ENCODE data around the gene SLC45A2.

The SLC45A2 gene

GRCh38 chr5:33939556-33940262 lies 44.8 kb downstream of the SLC45A2 start:
- H3K4me3 ChIP-seq (ENCODE audit: low read length) = no peak overlapping the region
- DNase-seq (ENCODE audit: low read depth, low spot score) = no peak
- H3K27ac ChIP-seq (ENCODE audit: low read length) = no peak overlapping the region
- WGBS (ENCODE audit: insufficient coverage, insufficient read length) = no CpG with 5 or more reads among the region's 8 CpGs
- no peaks in the 10 kb centered on the region for H3K9me3 ChIP-seq (ENCODE audit: control insufficient read depth, insufficient read depth, low read length)
- peaks cover 5% of the 10 kb centered on the region; the same call in 1 of the 2 replicates for H3K27me3 ChIP-seq (ENCODE audit: control insufficient read depth, insufficient read depth, low read length)
- H3K36me3 ChIP-seq (ENCODE audit: control insufficient read depth, insufficient read depth, low read length) = no peaks in the 10 kb centered on the region; the same call in 1 of the 2 replicates
- H3K4me1 ChIP-seq (ENCODE audit: control insufficient read depth, insufficient read depth, low read length) = 0 out of 2 replicates have a peak, but pooled peaks cover 1% of the 10 kb centered on the region

- Histone ChIP-seq H3K4me3 (ENCODE audit: low read length) (no peak overlapping the region), H3K36me3 (ENCODE audit: control insufficient read depth, insufficient read depth, low read length) (no peaks in the 10 kb centered on the region; the same call in 1 of the 2 replicates), H3K27ac (ENCODE audit: low read length) (no peak overlapping the region), H3K9me3 (ENCODE audit: control insufficient read depth, insufficient read depth, low read length) (no peaks in the 10 kb centered on the region), H3K4me1 (ENCODE audit: control insufficient read depth, insufficient read depth, low read length) (no peaks in the 10 kb centered on the region), H3K27me3 (ENCODE audit: control insufficient read depth, insufficient read depth, low read length) (peaks cover 5% of the 10 kb centered on the region; the same call in 1 of the 2 replicates)
- no peak for DNase-seq (ENCODE audit: low read depth, low spot score)
- WGBS (ENCODE audit: insufficient coverage, insufficient read length) = no CpG with 5 or more reads among the region's 15 CpGs
Measured at GRCh38 chr5:33938881-33939280, 45.6 kb downstream of the SLC45A2 start.

GRCh38 chr5:33938507-33938796 lies 46.0 kb downstream of the SLC45A2 start:
- Histone ChIP-seq H3K36me3 (ENCODE audit: control insufficient read depth, insufficient read depth, low read length) (no peaks in the 10 kb centered on the region; the same call in 1 of the 2 replicates), H3K9me3 (ENCODE audit: control insufficient read depth, insufficient read depth, low read length) (no peaks in the 10 kb centered on the region), H3K27ac (ENCODE audit: low read length) (no peak overlapping the region), H3K27me3 (ENCODE audit: control insufficient read depth, insufficient read depth, low read length) (peaks cover 5% of the 10 kb centered on the region; the same call in 1 of the 2 replicates), H3K4me1 (ENCODE audit: control insufficient read depth, insufficient read depth, low read length) (no peaks in the 10 kb centered on the region), H3K4me3 (ENCODE audit: low read length) (no peak overlapping the region)
- WGBS (ENCODE audit: insufficient coverage, insufficient read length) = no CpG with 5 or more reads among the region's 14 CpGs
- no peak for DNase-seq (ENCODE audit: low read depth, low spot score)

- Histone ChIP-seq H3K4me3 (ENCODE audit: low read length) (no peak overlapping the region), H3K9me3 (ENCODE audit: control insufficient read depth, insufficient read depth, low read length) (no peaks in the 10 kb centered on the region), H3K27ac (ENCODE audit: low read length) (no peak overlapping the region), H3K36me3 (ENCODE audit: control insufficient read depth, insufficient read depth, low read length) (no peaks in the 10 kb centered on the region; the same call in 1 of the 2 replicates), H3K27me3 (ENCODE audit: control insufficient read depth, insufficient read depth, low read length) (peaks cover 5% of the 10 kb centered on the region; the same call in 1 of the 2 replicates), H3K4me1 (ENCODE audit: control insufficient read depth, insufficient read depth, low read length) (no peaks in the 10 kb centered on the region)
- no CpG with 5 or more reads among the region's 54 CpGs for WGBS (ENCODE audit: insufficient coverage, insufficient read length)
- DNase-seq (ENCODE audit: low read depth, low spot score) = no peak
Measured at GRCh38 chr5:33937707-33938506, 46.6 kb downstream of the SLC45A2 start.

- WGBS (ENCODE audit: insufficient coverage, insufficient read length) = no CpG with 5 or more reads among the region's 54 CpGs
- Histone ChIP-seq H3K9me3 (ENCODE audit: control insufficient read depth, insufficient read depth, low read length) (no peaks in the 10 kb centered on the region), H3K27ac (ENCODE audit: low read length) (no peak overlapping the region), H3K36me3 (ENCODE audit: control insufficient read depth, insufficient read depth, low read length) (no peaks in the 10 kb centered on the region; the same call in 1 of the 2 replicates), H3K27me3 (ENCODE audit: control insufficient read depth, insufficient read depth, low read length) (peaks cover 5% of the 10 kb centered on the region; the same call in 1 of the 2 replicates), H3K4me1 (ENCODE audit: control insufficient read depth, insufficient read depth, low read length) (no peaks in the 10 kb centered on the region), H3K4me3 (ENCODE audit: low read length) (no peak overlapping the region; the same call in 1 of the 2 replicates)
- DNase-seq (ENCODE audit: low read depth, low spot score) = no peak
Measured at GRCh38 chr5:33937017-33937706, 47.3 kb downstream of the SLC45A2 start.

GRCh38 chr5:33936381-33937016 lies 48.0 kb downstream of the SLC45A2 start, which contains the start of gene RXFP3:
RXFP3 (plus strand) TSS chr5:33936386; CDS start chr5:33936741, 355 bp downstream.
- no CpG with 5 or more reads among the region's 45 CpGs for WGBS (ENCODE audit: insufficient coverage, insufficient read length)

GRCh38 chr5:33936004-33936380 lies 48.5 kb downstream of the SLC45A2 start:
- WGBS (ENCODE audit: insufficient coverage, insufficient read length) = no CpG with 5 or more reads among the region's 30 CpGs
- Histone ChIP-seq H3K27ac (ENCODE audit: low read length) (no peak overlapping the region), H3K27me3 (ENCODE audit: control insufficient read depth, insufficient read depth, low read length) (peaks cover 5% of the 10 kb centered on the region; the same call in 1 of the 2 replicates), H3K9me3 (ENCODE audit: control insufficient read depth, insufficient read depth, low read length) (no peaks in the 10 kb centered on the region), H3K4me1 (ENCODE audit: control insufficient read depth, insufficient read depth, low read length) (no peaks in the 10 kb centered on the region), H3K36me3 (ENCODE audit: control insufficient read depth, insufficient read depth, low read length) (no peaks in the 10 kb centered on the region; the same call in 1 of the 2 replicates), H3K4me3 (ENCODE audit: low read length) (peak overlapping the region; percentile 22; the same call in 1 of the 2 replicates)
- no peak for DNase-seq (ENCODE audit: low read depth, low spot score)

More at GRCh38 chr5:33936381-33937016, 48.0 kb downstream of the SLC45A2 start, which contains the start of gene RXFP3:
- H3K27me3 ChIP-seq (ENCODE audit: control insufficient read depth, insufficient read depth, low read length) = peaks cover 5% of the 10 kb centered on the region; the same call in 1 of the 2 replicates
- H3K4me1 ChIP-seq (ENCODE audit: control insufficient read depth, insufficient read depth, low read length) = no peaks in the 10 kb centered on the region
- H3K27ac ChIP-seq (ENCODE audit: low read length) = no peak within 1 kb of the TSS
- no peak for DNase-seq (ENCODE audit: low read depth, low spot score)
- H3K4me3 ChIP-seq (ENCODE audit: low read length) = peak within 1 kb of the TSS; percentile 22
- H3K9me3 ChIP-seq (ENCODE audit: control insufficient read depth, insufficient read depth, low read length) = no peaks in the 10 kb centered on the region
- H3K36me3 ChIP-seq (ENCODE audit: control insufficient read depth, insufficient read depth, low read length) = no peaks in the 10 kb centered on the region; the same call in 1 of the 2 replicates

- H3K36me3 ChIP-seq (ENCODE audit: control insufficient read depth, insufficient read depth, low read length) = no peaks in the 10 kb centered on the region; the same call in 1 of the 2 replicates
- WGBS (ENCODE audit: insufficient coverage, insufficient read length) = no CpG with 5 or more reads among the region's 1 CpG
Measured at GRCh38 chr5:33934176-33934575, 50.3 kb downstream of the SLC45A2 start.

GRCh38 chr5:33933723-33934169 lies 50.7 kb downstream of the SLC45A2 start:
- no peak overlapping the region for H3K4me3 ChIP-seq (ENCODE audit: low read length)
- H3K27me3 ChIP-seq (ENCODE audit: control insufficient read depth, insufficient read depth, low read length) = peaks cover 5% of the 10 kb centered on the region; the same call in 1 of the 2 replicates
- H3K9me3 ChIP-seq (ENCODE audit: control insufficient read depth, insufficient read depth, low read length) = no peaks in the 10 kb centered on the region
- H3K27ac ChIP-seq (ENCODE audit: low read length) = no peak overlapping the region
- peaks cover 1% of the 10 kb centered on the region; the same call in 1 of the 2 replicates for H3K4me1 ChIP-seq (ENCODE audit: control insufficient read depth, insufficient read depth, low read length)
- WGBS (ENCODE audit: insufficient coverage, insufficient read length) = no CpG with 5 or more reads among the region's 3 CpGs
- DNase-seq (ENCODE audit: low read depth, low spot score) = no peak
- H3K36me3 ChIP-seq (ENCODE audit: control insufficient read depth, insufficient read depth, low read length) = no peaks in the 10 kb centered on the region; the same call in 1 of the 2 replicates

More at GRCh38 chr5:33934176-33934575, 50.3 kb downstream of the SLC45A2 start:
- DNase-seq (ENCODE audit: low read depth, low spot score) = no peak
- peaks cover 1% of the 10 kb centered on the region; the same call in 1 of the 2 replicates for H3K4me1 ChIP-seq (ENCODE audit: control insufficient read depth, insufficient read depth, low read length)
- H3K9me3 ChIP-seq (ENCODE audit: control insufficient read depth, insufficient read depth, low read length) = no peaks in the 10 kb centered on the region
- H3K4me3 ChIP-seq (ENCODE audit: low read length) = no peak overlapping the region
- H3K27me3 ChIP-seq (ENCODE audit: control insufficient read depth, insufficient read depth, low read length) = peaks cover 5% of the 10 kb centered on the region; the same call in 1 of the 2 replicates
- H3K27ac ChIP-seq (ENCODE audit: low read length) = no peak overlapping the region

Measured in iPS DF 6.9 (cell line).